Measurements from ENCODE around the gene AFG3L2. TPM values are rescaled to one million over a fixed set of nuclear protein-coding genes. Genes with fewer than 3 reads are reported as not detected.

The AFG3L2 gene
- total and polyA plus RNA-seq, 9 of the 15 experiments (the other 6 are each of a cell fraction or from before 2014, with no cell fraction given), result 24.1 to 109 (median 84.0) TPM

DNA sequence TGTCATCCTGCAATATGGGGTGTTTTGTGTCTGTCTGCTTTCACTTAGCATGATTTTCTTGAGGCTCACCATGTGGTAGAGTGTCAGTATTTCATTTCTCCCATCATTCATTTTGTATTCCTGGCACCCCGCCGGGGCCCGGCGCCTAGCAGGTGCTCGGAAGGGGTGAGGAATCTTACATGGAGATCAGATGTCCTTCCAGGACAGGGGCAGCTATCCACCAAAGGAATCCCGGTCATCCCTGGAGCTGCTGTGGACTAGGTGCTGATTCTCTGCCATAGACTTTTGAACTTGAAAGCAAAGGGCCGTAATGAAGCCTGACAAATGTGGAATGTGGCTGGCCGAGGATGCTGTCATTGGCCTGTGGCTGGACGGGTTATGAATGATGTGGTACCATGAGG, 33.1 kb upstream of the AFG3L2 start:
- Histone ChIP-seq H3K27me3 (ENCODE audit: control insufficient read depth in 2 of 2, insufficient read depth in 2 of 2, low read length in 2 of 2) (peaks cover 3 to 4% of the 10 kb centered on the region in 2 experiments; a peak in 2 of 5 replicates), H3K4me2 (ENCODE audit: insufficient read depth, low read length) (no peak overlapping the region), H3K36me3 (ENCODE audit: control insufficient read depth, insufficient read depth, low read length) (no peaks in the 10 kb centered on the region), H3K27ac (ENCODE audit: extremely low read depth, low read depth, low read length) (no peak overlapping the region), H3K4me1 (replicated peaks in 1 of 2; ENCODE audit: control insufficient read depth in 2 of 2, insufficient read depth in 2 of 2, low read length in 2 of 2) (peaks cover 28 to 40% of the 10 kb centered on the region in 2 experiments; a peak in 4 of 5 replicates), H3K9me1 (ENCODE audit: control insufficient read depth, insufficient read depth, low read length) (no peaks in the 10 kb centered on the region), H3K79me2 (ENCODE audit: control insufficient read depth, insufficient read depth, low read length) (peaks cover 17% of the 10 kb centered on the region), H3K9ac (ENCODE audit: insufficient read depth in 1 of 2, low read depth in 2 of 2, low read length in 2 of 2) (no peak overlapping the region), H4K20me1 (replicated peaks; ENCODE audit: control insufficient read depth, insufficient read depth, low read length) (no peaks in the 10 kb centered on the region), H3K9me3 (replicated peaks; ENCODE audit: control insufficient read depth, insufficient read depth, low read depth, low read length) (no peaks in the 10 kb centered on the region), H3K4me3 (no peak overlapping the region), H2AFZ (ENCODE audit: low read depth, low read length) (no peak overlapping the region)
- FAIRE-seq, result no peak
- in situ Hi-C loops (cut with MboI), result no loop called here
- DNase-seq (ENCODE audit: extremely low read depth in 1 of 4, low spot score in 3 of 4), result no peak
- intact Hi-C loops (cut with micrococcal nuclease), result no loop called here
- TF ChIP-seq HDAC6 (IDR thresholded peaks at IDR 0.05; ENCODE audit: low read depth, low read length) (no peak), DDX20 (tag; IDR thresholded peaks at IDR 0.05; ENCODE audit: low read depth) (no peak), ZNF253 (CRISPR knock-in tag; conservative IDR thresholded peaks at IDR 0.05) (no peak)
- 90% methylated on average over 9 of the region's 9 CpGs for WGBS (ENCODE audit: insufficient coverage, low coverage, missing lambda C conversion rate)
- no TSS peak for BruUV-seq (replicated peaks)
- ChIA-PET CTCF (ENCODE audit: low intra/inter-chr PET ratio) (no interaction called here), POLR2A (interaction anchor here (0.7 kb wide), 1 partner anchor 370 kb away, joined by 3 read pairs; no protein-coding TSS in a partner anchor)
- no peak for ATAC-seq

DNA sequence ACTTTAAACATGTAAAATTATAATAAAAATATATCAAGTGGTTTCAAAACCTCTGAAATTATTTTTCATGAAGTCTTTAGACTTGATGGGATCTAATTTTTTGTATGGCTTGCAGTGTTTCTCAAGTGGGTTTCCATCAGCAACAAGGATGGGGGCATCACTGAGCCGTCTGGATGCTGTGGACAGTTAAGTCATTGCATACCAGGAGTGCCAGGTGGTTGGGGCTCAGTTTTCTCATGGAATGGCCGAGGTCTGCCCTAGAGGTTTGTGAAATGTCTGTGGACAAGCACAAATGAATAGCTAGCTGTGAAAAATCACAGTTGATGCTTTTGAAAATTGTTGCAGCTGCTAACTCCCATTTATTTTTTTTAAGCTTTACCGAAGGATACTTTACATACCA, 32.4 kb upstream of the AFG3L2 start:
- 59% methylated on average over 3 of the region's 3 CpGs for WGBS (ENCODE audit: insufficient coverage, low coverage, missing lambda C conversion rate)
- BruUV-seq (replicated peaks), result no TSS peak
- Histone ChIP-seq H3K36me3 (ENCODE audit: control insufficient read depth, insufficient read depth, low read length) (no peaks in the 10 kb centered on the region), H4K20me1 (replicated peaks; ENCODE audit: control insufficient read depth, insufficient read depth, low read length) (no peaks in the 10 kb centered on the region), H3K4me2 (ENCODE audit: insufficient read depth, low read length) (no peak overlapping the region), H3K9me1 (ENCODE audit: control insufficient read depth, insufficient read depth, low read length) (no peaks in the 10 kb centered on the region), H3K9me3 (replicated peaks; ENCODE audit: control insufficient read depth, insufficient read depth, low read depth, low read length) (no peaks in the 10 kb centered on the region), H2AFZ (ENCODE audit: low read depth, low read length) (no peak overlapping the region), H3K9ac (ENCODE audit: insufficient read depth in 1 of 2, low read depth in 2 of 2, low read length in 2 of 2) (no peak overlapping the region), H3K27ac (ENCODE audit: extremely low read depth, low read depth, low read length) (no peak overlapping the region), H3K4me1 (replicated peaks in 1 of 2; ENCODE audit: control insufficient read depth in 2 of 2, insufficient read depth in 2 of 2, low read length in 2 of 2) (peaks cover 28 to 40% of the 10 kb centered on the region in 2 experiments; a peak in 4 of 5 replicates), H3K4me3 (no peak overlapping the region), H3K79me2 (ENCODE audit: control insufficient read depth, insufficient read depth, low read length) (peaks cover 17% of the 10 kb centered on the region), H3K27me3 (ENCODE audit: control insufficient read depth in 2 of 2, insufficient read depth in 2 of 2, low read length in 2 of 2) (peaks cover 3 to 4% of the 10 kb centered on the region in 2 experiments; a peak in 2 of 5 replicates)
- in situ Hi-C loops (cut with MboI) (no loop called here), intact Hi-C loops (cut with micrococcal nuclease) (no loop called here)
- peak; percentile 29 for FAIRE-seq
- POLR2A ChIA-PET, result interaction anchor here (1.0 kb wide), 1 partner anchor 284 kb away, joined by 3 read pairs; no protein-coding TSS in a partner anchor
- CTCF ChIA-PET (ENCODE audit: low intra/inter-chr PET ratio), result no interaction called here
- ATAC-seq, result no peak
- DNase-seq (ENCODE audit: extremely low read depth in 1 of 4, low spot score in 3 of 4), result peak in 1 of 4 experiments; percentile 4
- TF ChIP-seq ZNF274 (IDR thresholded peaks at IDR 0.05; ENCODE audit: borderline replicate concordance, low read depth, low read length), result no peak
- TF ChIP-seq ZNF431 (CRISPR knock-in tag; IDR thresholded peaks at IDR 0.05), result no peak
- TF ChIP-seq HDAC8 (tag; IDR thresholded peaks at IDR 0.05), result no peak
- TF ChIP-seq GABPB1 (CRISPR knock-in tag; IDR thresholded peaks at IDR 0.05), result no peak
- TF ChIP-seq, protein P1, sequence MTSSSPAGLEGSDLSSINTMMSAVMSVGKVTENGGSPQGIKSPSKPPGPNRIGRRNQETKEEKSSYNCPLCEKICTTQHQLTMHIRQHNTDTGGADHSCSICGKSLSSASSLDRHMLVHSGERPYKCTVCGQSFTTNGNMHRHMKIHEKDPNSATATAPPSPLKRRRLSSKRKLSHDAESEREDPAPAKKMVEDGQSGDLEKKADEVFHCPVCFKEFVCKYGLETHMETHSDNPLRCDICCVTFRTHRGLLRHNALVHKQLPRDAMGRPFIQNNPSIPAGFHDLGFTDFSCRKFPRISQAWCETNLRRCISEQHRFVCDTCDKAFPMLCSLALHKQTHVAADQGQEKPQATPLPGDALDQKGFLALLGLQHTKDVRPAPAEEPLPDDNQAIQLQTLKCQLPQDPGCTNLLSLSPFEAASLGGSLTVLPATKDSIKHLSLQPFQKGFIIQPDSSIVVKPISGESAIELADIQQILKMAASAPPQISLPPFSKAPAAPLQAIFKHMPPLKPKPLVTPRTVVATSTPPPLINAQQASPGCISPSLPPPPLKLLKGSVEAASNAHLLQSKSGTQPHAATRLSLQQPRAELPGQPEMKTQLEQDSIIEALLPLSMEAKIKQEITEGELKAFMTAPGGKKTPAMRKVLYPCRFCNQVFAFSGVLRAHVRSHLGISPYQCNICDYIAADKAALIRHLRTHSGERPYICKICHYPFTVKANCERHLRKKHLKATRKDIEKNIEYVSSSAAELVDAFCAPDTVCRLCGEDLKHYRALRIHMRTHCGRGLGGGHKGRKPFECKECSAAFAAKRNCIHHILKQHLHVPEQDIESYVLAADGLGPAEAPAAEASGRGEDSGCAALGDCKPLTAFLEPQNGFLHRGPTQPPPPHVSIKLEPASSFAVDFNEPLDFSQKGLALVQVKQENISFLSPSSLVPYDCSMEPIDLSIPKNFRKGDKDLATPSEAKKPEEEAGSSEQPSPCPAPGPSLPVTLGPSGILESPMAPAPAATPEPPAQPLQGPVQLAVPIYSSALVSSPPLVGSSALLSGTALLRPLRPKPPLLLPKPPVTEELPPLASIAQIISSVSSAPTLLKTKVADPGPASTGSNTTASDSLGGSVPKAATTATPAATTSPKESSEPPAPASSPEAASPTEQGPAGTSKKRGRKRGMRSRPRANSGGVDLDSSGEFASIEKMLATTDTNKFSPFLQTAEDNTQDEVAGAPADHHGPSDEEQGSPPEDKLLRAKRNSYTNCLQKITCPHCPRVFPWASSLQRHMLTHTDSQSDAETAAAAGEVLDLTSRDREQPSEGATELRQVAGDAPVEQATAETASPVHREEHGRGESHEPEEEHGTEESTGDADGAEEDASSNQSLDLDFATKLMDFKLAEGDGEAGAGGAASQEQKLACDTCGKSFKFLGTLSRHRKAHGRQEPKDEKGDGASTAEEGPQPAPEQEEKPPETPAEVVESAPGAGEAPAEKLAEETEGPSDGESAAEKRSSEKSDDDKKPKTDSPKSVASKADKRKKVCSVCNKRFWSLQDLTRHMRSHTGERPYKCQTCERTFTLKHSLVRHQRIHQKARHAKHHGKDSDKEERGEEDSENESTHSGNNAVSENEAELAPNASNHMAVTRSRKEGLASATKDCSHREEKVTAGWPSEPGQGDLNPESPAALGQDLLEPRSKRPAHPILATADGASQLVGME (CRISPR knock-in tag; IDR thresholded peaks at IDR 0.05), result no peak
- TF ChIP-seq SRSF3 (IDR thresholded peaks at IDR 0.05; ENCODE audit: insufficient read depth, low read length), result no peak
- no peak for TF ChIP-seq RFX5 (IDR thresholded peaks at IDR 0.05; ENCODE audit: low read depth, low read length)
- TF ChIP-seq RUNX1 (IDR thresholded peaks at IDR 0.05; ENCODE audit: low read depth), result no peak
- no peak for TF ChIP-seq TCF3 (CRISPR knock-in tag; IDR thresholded peaks at IDR 0.05)
